Activated T-cell treated with anti-CD3 and anti-CD28 coated beads for 24 hours (primary cell): ENCODE results near the gene CRYAA.
"Not testable (repeated sequence)": the region's sequence is repeated elsewhere in the genome, so short reads cannot be mapped to it uniquely, and the experiment has no call there.

ENCODE experiments used
- DNase-seq: peaks from one replicate; pipeline ENCODE4 v3.0.0-alpha.2; 2020; ENCODE audit warnings: low read depth

The CRYAA gene

GRCh38 chr21:43168708-43169107 is at the start of gene CRYAA:
Gene CRYAA, plus strand, starts transcription at chr21:43169008. Its CDS starts 92 bp downstream, at chr21:43169100.
- DNase-seq, result not testable (repeated sequence)

GRCh38 chr21:43130094-43130493 is 38.7 kb upstream of the CRYAA start:
- DNase-seq, result not testable (repeated sequence)

GRCh38 chr21:43134520-43134919 is 34.3 kb upstream of the CRYAA start:
- not testable (repeated sequence) for DNase-seq

GRCh38 chr21:43138944-43139343 is 29.9 kb upstream of the CRYAA start:
- not testable (repeated sequence) for DNase-seq

- not testable (repeated sequence) for DNase-seq
These were observed 27.4 kb upstream of the CRYAA start for GRCh38 chr21:43141407-43141806.

GRCh38 chr21:43146637-43147036 is 22.2 kb upstream of the CRYAA start:
- not testable (repeated sequence) for DNase-seq

GRCh38 chr21:43147999-43148398 is 20.8 kb upstream of the CRYAA start:
- DNase-seq, result not testable (repeated sequence)

- DNase-seq, result not testable (repeated sequence)
These were observed 19.5 kb upstream of the CRYAA start for GRCh38 chr21:43149344-43149743.

- not testable (repeated sequence) for DNase-seq
These were observed 15.2 kb upstream of the CRYAA start for GRCh38 chr21:43153601-43154000.

- DNase-seq, result not testable (repeated sequence)
These were observed 9.3 kb upstream of the CRYAA start for GRCh38 chr21:43159279-43160175.

- not testable (repeated sequence) for DNase-seq
These were observed 6.7 kb upstream of the CRYAA start for GRCh38 chr21:43161826-43162707.

GRCh38 chr21:43162708-43163205 is 6.1 kb upstream of the CRYAA start:
- DNase-seq, result not testable (repeated sequence)

GRCh38 chr21:43164823-43165222 is 4.0 kb upstream of the CRYAA start:
- DNase-seq, result not testable (repeated sequence)

- DNase-seq, result not testable (repeated sequence)
These were observed 3.1 kb upstream of the CRYAA start for GRCh38 chr21:43165734-43166133.

- DNase-seq, result not testable (repeated sequence)
These were observed 550 bp downstream of the CRYAA start for GRCh38 chr21:43169230-43169886.

- DNase-seq, result not testable (repeated sequence)
These were observed 1.1 kb downstream of the CRYAA start for GRCh38 chr21:43169891-43170290.

GRCh38 chr21:43172812-43173211 is 4.0 kb downstream of the CRYAA start:
- DNase-seq, result not testable (repeated sequence)

- DNase-seq, result not testable (repeated sequence)
These were observed 4.6 kb downstream of the CRYAA start for GRCh38 chr21:43173438-43173837.

- not testable (repeated sequence) for DNase-seq
These were observed 5.1 kb downstream of the CRYAA start for GRCh38 chr21:43173930-43174329.

GRCh38 chr21:43174998-43175397 is 6.2 kb downstream of the CRYAA start:
- not testable (repeated sequence) for DNase-seq

- DNase-seq, result not testable (repeated sequence)
These were observed 7.8 kb downstream of the CRYAA start for GRCh38 chr21:43176621-43177020.
